Liver (tissue), 9 donors: ENCODE measurements around the gene ISCU. TPM values are rescaled to one million over a fixed set of nuclear protein-coding genes. Genes with fewer than 3 reads are reported as not detected.

ENCODE experiments used
- DNase-seq: peaks from one replicate; pipeline ENCODE4 v3.0.0-alpha.2; 2017; ENCODE audit warnings: low spot score
- H3K27ac ChIP-seq, 2 donors: one replicate each; pipeline ENCODE4 v1.7.0; 2013; ENCODE audit warnings: inconsistent platforms in 2 of 2, low read length in 2 of 2, control low read depth in 1 of 2, low read depth in 1 of 2, mild to moderate bottlenecking in 1 of 2
- H3K27me3 ChIP-seq, 4 donors: one replicate each; pipeline versions ENCODE4 v1.6.1 to v1.7.0; 2013; ENCODE audit warnings: low read length in 3 of 4, inconsistent platforms in 1 of 4, mild to moderate bottlenecking in 1 of 4, moderate library complexity in 1 of 4; ENCODE audit not compliant: control insufficient read depth in 4 of 4, insufficient read depth in 4 of 4
- H3K36me3 ChIP-seq, 4 donors: one replicate each; pipeline versions ENCODE4 v1.6.1 to v1.7.0; 2013; ENCODE audit warnings: low read length in 3 of 4, mild to moderate bottlenecking in 3 of 4, low read depth in 1 of 4, moderate library complexity in 1 of 4; ENCODE audit not compliant: control insufficient read depth in 4 of 4, insufficient read depth in 3 of 4
- H3K4me1 ChIP-seq, 4 donors: one replicate each; pipeline versions ENCODE4 v1.6.1 to v1.7.0; 2013; ENCODE audit warnings: low read length in 3 of 4, mild to moderate bottlenecking in 3 of 4, moderate library complexity in 1 of 4; ENCODE audit not compliant: control insufficient read depth in 4 of 4, insufficient read depth in 4 of 4
- H3K4me3 ChIP-seq, 3 donors: one replicate each; pipeline versions ENCODE4 v1.6.1 to v1.7.0; 2013; ENCODE audit warnings: low read length in 3 of 3, control low read depth in 1 of 3, low read depth in 1 of 3, mild to moderate bottlenecking in 1 of 3
- H3K9ac ChIP-seq, 2 donors: one replicate each; pipeline ENCODE4 v1.7.0; 2013; ENCODE audit warnings: low read length in 2 of 2, mild to moderate bottlenecking in 2 of 2, moderate library complexity in 2 of 2, control low read depth in 1 of 2, low read depth in 1 of 2
- H3K9me3 ChIP-seq, 4 donors: one replicate each; pipeline versions ENCODE4 v1.6.1 to v1.7.0; 2013; ENCODE audit warnings: low read length in 3 of 4; ENCODE audit not compliant: control insufficient read depth in 4 of 4
- ATF3 ChIP-seq: IDR thresholded peaks from 2 replicates; pipeline ENCODE4 v1.6.1; 2016; ENCODE audit warnings: antibody characterized with exemption
- EGR1 ChIP-seq, 2 donors: IDR thresholded peaks; 2 replicates each; pipeline ENCODE4 v1.6.1; 2016 to 2018; ENCODE audit warnings: antibody characterized with exemption in 2 of 2, low read depth in 2 of 2
- FOXA1 ChIP-seq: IDR thresholded peaks from 2 replicates; pipeline ENCODE4 v1.6.1; 2016; ENCODE audit warnings: antibody characterized with exemption
- FOXA2 ChIP-seq: IDR thresholded peaks from 2 replicates; pipeline ENCODE4 v1.6.1; 2016; ENCODE audit warnings: antibody characterized with exemption
- GABPA ChIP-seq, 2 donors: IDR thresholded peaks in 1 of 2; conservative IDR thresholded peaks in 1 of 2; 2 replicates each; pipeline ENCODE4 v1.6.1; 2016; ENCODE audit warnings: antibody characterized with exemption in 2 of 2, mild to moderate bottlenecking in 1 of 2, moderate library complexity in 1 of 2
- HNF4A ChIP-seq, 2 donors: conservative IDR thresholded peaks; 2 replicates each; pipeline ENCODE4 v1.6.1; 2016; ENCODE audit warnings: antibody characterized with exemption in 2 of 2, mild to moderate bottlenecking in 2 of 2
- HNF4G ChIP-seq: IDR thresholded peaks from 2 replicates; pipeline ENCODE4 v1.6.1; 2016; ENCODE audit warnings: antibody characterized with exemption
- JUND ChIP-seq, 2 donors: IDR thresholded peaks; 2 replicates each; pipeline ENCODE4 v1.6.1; 2016; ENCODE audit warnings: antibody characterized with exemption in 2 of 2
- MAX ChIP-seq: IDR thresholded peaks from 2 replicates; pipeline ENCODE4 v1.6.1; 2016; ENCODE audit warnings: antibody characterized with exemption
- NR2F2 ChIP-seq: IDR thresholded peaks from 2 replicates; pipeline ENCODE4 v1.6.1; 2016; ENCODE audit warnings: antibody characterized with exemption
- RAD21 ChIP-seq, 2 donors: IDR thresholded peaks; 2 replicates each; pipeline ENCODE4 v1.6.1; 2016; ENCODE audit warnings: antibody characterized with exemption in 2 of 2, mild to moderate bottlenecking in 2 of 2
- RXRA ChIP-seq, 2 donors: IDR thresholded peaks; 2 replicates each; pipeline ENCODE4 v1.6.1; 2017 to 2018; ENCODE audit warnings: antibody characterized with exemption in 2 of 2, mild to moderate bottlenecking in 1 of 2
- SP1 ChIP-seq: IDR thresholded peaks from 2 replicates; pipeline ENCODE4 v1.6.1; 2018; ENCODE audit warnings: antibody characterized with exemption, mild to moderate bottlenecking
- TAF1 ChIP-seq: conservative IDR thresholded peaks from 2 replicates; pipeline ENCODE4 v1.6.1; 2016; ENCODE audit warnings: antibody characterized with exemption, mild to moderate bottlenecking
- YY1 ChIP-seq: IDR thresholded peaks from 2 replicates; pipeline ENCODE4 v1.6.1; 2016; ENCODE audit warnings: antibody characterized with exemption, mild to moderate bottlenecking
- WGBS: extraction: QIAGEN DNeasy Blood & Tissue Kit; methylation state at CpG from one replicate; pipeline ENCODE4 v1.1.7; 2013; 5-methylcytosine and 5-hydroxymethylcytosine counted together
- polyA plus RNA-seq, 2 donors: library from polyadenylated mRNA; stranded (reverse) in 1 of 2; unstranded in 1 of 2; fragments of 200-250 nt in 1 of 2; fragments of >200 nt in 1 of 2; fragmentation: Nextera tagmentation in 1 of 2; extraction: Ambion mirVana in 1 of 2; gene quantifications; one replicate each; pipeline versions ENCODE4 v1.2.1 to v1.2.3, GENCODE V29; 2013 to 2015
- total RNA-seq, 2 donors: library from RNA; depleted of rRNA; stranded (reverse); fragments of >200 nt; gene quantifications; one replicate each; pipeline ENCODE4 v1.2.3, GENCODE V29; 2014
- TF ChIP-seq, protein P1 (sequence below): fragments of 150-350 bp; IDR thresholded peaks from 2 replicates; pipeline ENCODE4 v1.5.1; 2017; ENCODE audit warnings: improper control_type of control experiment, low read depth, low read length; ENCODE audit not compliant: missing input control
- TF ChIP-seq, protein P2 (sequence below): IDR thresholded peaks from 2 replicates; pipeline ENCODE4 v1.6.1; 2016; ENCODE audit warnings: antibody characterized with exemption, mild to moderate bottlenecking
- donor health status: healthy.
- donor health status: healthy.
- donor health status: healthy.
- donor health status: healthy.
- donor health status: healthy.

ISCU gene
- total and polyA plus RNA-seq, 4 donors = 42.3 to 85.9 (median 63.8) TPM

GRCh38 chr12:108531929-108532848, 30.2 kb upstream of the ISCU start (continued):
- no peak for TF ChIP-seq GABPA (IDR thresholded peaks at IDR 0.05 in 1 of 2, conservative IDR thresholded peaks at IDR 0.05 in 1 of 2)
- no peak for TF ChIP-seq HNF4A (conservative IDR thresholded peaks at IDR 0.05)
- no peak for TF ChIP-seq RAD21 (IDR thresholded peaks at IDR 0.05)
- TF ChIP-seq FOXA2 = no peak
- no peak for TF ChIP-seq TAF1
- no peak for TF ChIP-seq MAX

GRCh38 chr12:108538146-108538545, 24.2 kb upstream of the ISCU start:
- 79% methylated on average over 6 of the region's 6 CpGs for WGBS
- H3K36me3 ChIP-seq = peaks cover 8 to 54% (median 43%) of the 10 kb centered on the region in 4 donors

GRCh38 chr12:108538616-108539195, 23.7 kb upstream of the ISCU start:
- 79% methylated on average over 10 of the region's 10 CpGs for WGBS
- Histone ChIP-seq H3K36me3 (peaks cover 10 to 56% (median 45%) of the 10 kb centered on the region in 4 donors), H3K4me1 (peaks cover 0 to 3% (median 0%) of the 10 kb centered on the region in 4 donors), H3K4me3 (no peak overlapping the region), H3K27ac (no peak overlapping the region), H3K27me3 (no peaks in the 10 kb centered on the region), H3K9ac (no peak overlapping the region), H3K9me3 (no peaks in the 10 kb centered on the region)
- DNase-seq = no peak
- no peak for TF ChIP-seq RXRA (IDR thresholded peaks at IDR 0.05)
- TF ChIP-seq HNF4G = no peak
- TF ChIP-seq EGR1 (IDR thresholded peaks at IDR 0.05; ENCODE audit: low read depth in 2 of 2) = no peak
- TF ChIP-seq FOXA1 = no peak
- TF ChIP-seq, protein P1, sequence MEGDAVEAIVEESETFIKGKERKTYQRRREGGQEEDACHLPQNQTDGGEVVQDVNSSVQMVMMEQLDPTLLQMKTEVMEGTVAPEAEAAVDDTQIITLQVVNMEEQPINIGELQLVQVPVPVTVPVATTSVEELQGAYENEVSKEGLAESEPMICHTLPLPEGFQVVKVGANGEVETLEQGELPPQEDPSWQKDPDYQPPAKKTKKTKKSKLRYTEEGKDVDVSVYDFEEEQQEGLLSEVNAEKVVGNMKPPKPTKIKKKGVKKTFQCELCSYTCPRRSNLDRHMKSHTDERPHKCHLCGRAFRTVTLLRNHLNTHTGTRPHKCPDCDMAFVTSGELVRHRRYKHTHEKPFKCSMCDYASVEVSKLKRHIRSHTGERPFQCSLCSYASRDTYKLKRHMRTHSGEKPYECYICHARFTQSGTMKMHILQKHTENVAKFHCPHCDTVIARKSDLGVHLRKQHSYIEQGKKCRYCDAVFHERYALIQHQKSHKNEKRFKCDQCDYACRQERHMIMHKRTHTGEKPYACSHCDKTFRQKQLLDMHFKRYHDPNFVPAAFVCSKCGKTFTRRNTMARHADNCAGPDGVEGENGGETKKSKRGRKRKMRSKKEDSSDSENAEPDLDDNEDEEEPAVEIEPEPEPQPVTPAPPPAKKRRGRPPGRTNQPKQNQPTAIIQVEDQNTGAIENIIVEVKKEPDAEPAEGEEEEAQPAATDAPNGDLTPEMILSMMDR = no peak
- TF ChIP-seq, protein P2, sequence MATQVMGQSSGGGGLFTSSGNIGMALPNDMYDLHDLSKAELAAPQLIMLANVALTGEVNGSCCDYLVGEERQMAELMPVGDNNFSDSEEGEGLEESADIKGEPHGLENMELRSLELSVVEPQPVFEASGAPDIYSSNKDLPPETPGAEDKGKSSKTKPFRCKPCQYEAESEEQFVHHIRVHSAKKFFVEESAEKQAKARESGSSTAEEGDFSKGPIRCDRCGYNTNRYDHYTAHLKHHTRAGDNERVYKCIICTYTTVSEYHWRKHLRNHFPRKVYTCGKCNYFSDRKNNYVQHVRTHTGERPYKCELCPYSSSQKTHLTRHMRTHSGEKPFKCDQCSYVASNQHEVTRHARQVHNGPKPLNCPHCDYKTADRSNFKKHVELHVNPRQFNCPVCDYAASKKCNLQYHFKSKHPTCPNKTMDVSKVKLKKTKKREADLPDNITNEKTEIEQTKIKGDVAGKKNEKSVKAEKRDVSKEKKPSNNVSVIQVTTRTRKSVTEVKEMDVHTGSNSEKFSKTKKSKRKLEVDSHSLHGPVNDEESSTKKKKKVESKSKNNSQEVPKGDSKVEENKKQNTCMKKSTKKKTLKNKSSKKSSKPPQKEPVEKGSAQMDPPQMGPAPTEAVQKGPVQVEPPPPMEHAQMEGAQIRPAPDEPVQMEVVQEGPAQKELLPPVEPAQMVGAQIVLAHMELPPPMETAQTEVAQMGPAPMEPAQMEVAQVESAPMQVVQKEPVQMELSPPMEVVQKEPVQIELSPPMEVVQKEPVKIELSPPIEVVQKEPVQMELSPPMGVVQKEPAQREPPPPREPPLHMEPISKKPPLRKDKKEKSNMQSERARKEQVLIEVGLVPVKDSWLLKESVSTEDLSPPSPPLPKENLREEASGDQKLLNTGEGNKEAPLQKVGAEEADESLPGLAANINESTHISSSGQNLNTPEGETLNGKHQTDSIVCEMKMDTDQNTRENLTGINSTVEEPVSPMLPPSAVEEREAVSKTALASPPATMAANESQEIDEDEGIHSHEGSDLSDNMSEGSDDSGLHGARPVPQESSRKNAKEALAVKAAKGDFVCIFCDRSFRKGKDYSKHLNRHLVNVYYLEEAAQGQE = no peak
- no peak for TF ChIP-seq ATF3
- TF ChIP-seq HNF4A (conservative IDR thresholded peaks at IDR 0.05) = no peak

More at GRCh38 chr12:108538146-108538545, 24.2 kb upstream of the ISCU start:
- H3K27ac ChIP-seq = no peak overlapping the region
- no peak overlapping the region for H3K4me3 ChIP-seq
- no peak for DNase-seq
- no peaks in the 10 kb centered on the region for H3K9me3 ChIP-seq
- no peaks in the 10 kb centered on the region for H3K27me3 ChIP-seq
- no peak overlapping the region for H3K9ac ChIP-seq
- H3K4me1 ChIP-seq = peaks cover 0 to 3% (median 0%) of the 10 kb centered on the region in 4 donors
- no peak for TF ChIP-seq EGR1 (IDR thresholded peaks at IDR 0.05; ENCODE audit: low read depth in 2 of 2)
- TF ChIP-seq NR2F2 = no peak
- no peak for TF ChIP-seq SP1
- TF ChIP-seq JUND (IDR thresholded peaks at IDR 0.05) = no peak
- TF ChIP-seq YY1 = no peak
- TF ChIP-seq MAX = no peak
- TF ChIP-seq HNF4A (conservative IDR thresholded peaks at IDR 0.05) = no peak
- no peak for TF ChIP-seq GABPA (IDR thresholded peaks at IDR 0.05 in 1 of 2, conservative IDR thresholded peaks at IDR 0.05 in 1 of 2)
- TF ChIP-seq, protein P1 = no peak
